A673 (cell line): ENCODE data around the gene TPD52L2. TPM values are rescaled to one million over a fixed set of nuclear protein-coding genes. Genes with fewer than 3 reads are reported as not detected.

Experiments
- BruUV-seq: library from RNA; stranded (reverse); fragments of 400-500 nt; replicated peaks from 2 replicates; lab custom pipeline; 2021; lab: Mats Ljungman, UMichigan
- CTCF ChIA-PET: fragments of 300-600 bp; sonication (Branson Sonifier 250); formaldehyde crosslinking; loops from one replicate; lab custom pipeline; 2022; ENCODE audit warnings: antibody characterized with exemption; lab: Charles Lee
- POLR2A ChIA-PET: fragments of 300-600 bp; sonication (Branson Sonifier 250); formaldehyde crosslinking; loops from one replicate; lab custom pipeline; 2022; ENCODE audit warnings: antibody characterized with exemption; ENCODE audit not compliant: low non-redundant PET; lab: Charles Lee
- DNase-seq: peaks from one replicate; pipeline ENCODE4 v3.0.0-alpha.2; 2015; ENCODE audit warnings: low spot score
- H3K27ac ChIP-seq: fragments of 200-600 bp; sonication (generic); 2 replicates; pipeline ENCODE4 v1.5.1; 2016; ENCODE audit warnings: mixed run types, low read depth, mild to moderate bottlenecking, mixed read lengths, antibody characterized with exemption, low read length; ENCODE audit not compliant: poor library complexity, severe bottlenecking
- H3K27me3 ChIP-seq: fragments of 200-600 bp; sonication (generic); replicated peaks from 2 replicates; pipeline ENCODE4 v1.6.1; 2017; ENCODE audit warnings: mixed run types, low read depth, mild to moderate bottlenecking, mixed read lengths, antibody characterized with exemption, low read length; ENCODE audit not compliant: insufficient read depth, poor library complexity
- H3K36me3 ChIP-seq: fragments of 200-600 bp; sonication (generic); 2 replicates; pipeline ENCODE4 v1.6.1; 2016; ENCODE audit warnings: mixed run types, mild to moderate bottlenecking, mixed read lengths, antibody characterized with exemption, low read length; ENCODE audit not compliant: insufficient read depth, poor library complexity, severe bottlenecking
- H3K4me1 ChIP-seq: fragments of 200-600 bp; sonication (generic); 2 replicates; pipeline ENCODE4 v1.6.1; 2017; ENCODE audit warnings: mixed run types, mild to moderate bottlenecking, mixed read lengths, antibody characterized with exemption, low read length; ENCODE audit not compliant: insufficient read depth, poor library complexity, severe bottlenecking
- H3K4me3 ChIP-seq: fragments of 200-600 bp; sonication (generic); 2 replicates; pipeline ENCODE4 v1.5.1; 2016; ENCODE audit warnings: low read depth, mixed run types, mild to moderate bottlenecking, mixed read lengths, low read length; ENCODE audit not compliant: poor library complexity, severe bottlenecking
- H3K9me3 ChIP-seq: fragments of 200-600 bp; sonication (generic); 2 replicates; pipeline ENCODE4 v1.6.1; 2016; ENCODE audit warnings: mixed run types, low read depth, mild to moderate bottlenecking, mixed read lengths, antibody characterized with exemption, low read length; ENCODE audit not compliant: poor library complexity, severe bottlenecking
- CTCF ChIP-seq: fragments of 300-800, 200-600 bp; sonication (generic); conservative IDR thresholded peaks from 2 replicates; pipeline ENCODE4 v1.5.1; 2017; ENCODE audit warnings: low read depth, mild to moderate bottlenecking, antibody characterized with exemption, low read length, moderate library complexity, mixed read lengths
- EZH2 ChIP-seq: fragments of 200-600 bp; sonication (generic); IDR thresholded peaks from 2 replicates; pipeline ENCODE4 v1.6.1; 2017; ENCODE audit warnings: borderline replicate concordance, low read depth, mild to moderate bottlenecking, mixed read lengths, antibody characterized with exemption, low read length; ENCODE audit not compliant: poor library complexity, severe bottlenecking
- intact Hi-C: fragments of 100-400 bp; cut with micrococcal nuclease; formaldehyde crosslinking; loops from one replicate; pipeline ENCODE4 v1.10.0; 2022; ENCODE audit not compliant: unreplicated experiment
- total RNA-seq: library from RNA; stranded (reverse); gene quantifications from 2 replicates; pipeline ENCODE4 v1.2.3, GENCODE V29; 2021

TPD52L2 gene
- total RNA-seq, 1 experiment from 2014 or later: 89.9 TPM

- intact Hi-C loops: no loop called here
- TSS peak; percentile 46 for BruUV-seq
- Histone ChIP-seq H3K27ac (peak overlapping the region; percentile 48), H3K9me3 (no peaks in the 10 kb centered on the region), H3K4me3 (peak overlapping the region; percentile 67), H3K36me3 (peaks cover under 1% of the 10 kb centered on the region), H3K4me1 (peaks cover 9% of the 10 kb centered on the region), H3K27me3 (no peaks in the 10 kb centered on the region)
- ChIA-PET CTCF (no interaction called here), POLR2A (interaction anchor here (0.5 kb wide), 1 partner anchor 387 kb away, joined by 12 read pairs; no protein-coding TSS in a partner anchor)
- no peak for DNase-seq
- TF ChIP-seq CTCF (no peak), EZH2 (no peak)
Observed at GRCh38 chr20:63895952-63896263, 30.8 kb downstream of the TPD52L2 start.

GRCh38 chr20:63896264-63897105, 31.4 kb downstream of the TPD52L2 start:
- H3K27me3 ChIP-seq: no peaks in the 10 kb centered on the region
- DNase-seq: no peak
- TF ChIP-seq CTCF (no peak), EZH2 (no peak)
- BruUV-seq: no TSS peak
- H3K27ac ChIP-seq: peak overlapping the region; percentile 48
- ChIA-PET CTCF (no interaction called here), POLR2A (no interaction called here)
- H3K4me1 ChIP-seq: peaks cover 9% of the 10 kb centered on the region
- H3K36me3 ChIP-seq: no peaks in the 10 kb centered on the region
- peak overlapping the region; percentile 67 for H3K4me3 ChIP-seq
- intact Hi-C loops: no loop called here
- H3K9me3 ChIP-seq: no peaks in the 10 kb centered on the region

- Histone ChIP-seq H3K9me3 (no peaks in the 10 kb centered on the region), H3K27me3 (no peaks in the 10 kb centered on the region), H3K4me3 (no peak overlapping the region), H3K36me3 (no peaks in the 10 kb centered on the region), H3K27ac (no peak overlapping the region), H3K4me1 (peaks cover 9% of the 10 kb centered on the region)
- intact Hi-C loops: no loop called here
- no TSS peak for BruUV-seq
- CTCF ChIA-PET: no interaction called here
- no peak for DNase-seq
- POLR2A ChIA-PET: no interaction called here
- TF ChIP-seq EZH2: no peak
- no peak for TF ChIP-seq CTCF
Observed at GRCh38 chr20:63897978-63898561, 33.0 kb downstream of the TPD52L2 start.
